Stimulated activated CD8-positive, alpha-beta memory T cell treated with anti-CD3 and anti-CD28 coated beads, Interleukin-15, amount 100 ng/mL, for 48 hours (primary cell): ENCODE data around the gene GOLGA1.

Source experiments
- DNase-seq, 2 donors: peaks; one replicate each; pipeline ENCODE4 v3.0.0-alpha.2; 2020; ENCODE audit warnings: low read depth in 2 of 2

The GOLGA1 gene

DNA sequence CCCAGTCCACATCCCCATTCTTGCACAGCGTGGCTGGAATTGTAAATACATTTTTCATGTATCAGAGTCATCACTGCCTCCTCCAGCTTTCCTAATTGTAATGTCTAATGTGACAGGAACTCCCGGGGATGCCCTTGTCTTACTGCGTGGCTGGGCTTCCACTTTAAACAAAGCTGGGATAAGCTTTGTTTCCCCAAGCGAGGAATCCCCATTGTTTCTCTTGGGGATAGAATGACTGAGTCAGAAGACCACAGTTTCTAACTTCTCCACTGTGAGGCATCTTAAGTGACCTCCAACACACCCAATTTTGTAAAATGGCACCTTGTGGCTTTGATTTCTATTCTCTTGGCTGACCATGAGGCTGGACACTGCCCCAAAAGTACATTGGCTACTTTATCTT lies 56.5 kb downstream of the GOLGA1 start:
- no peak for DNase-seq

- no peak for DNase-seq
Measured at GRCh38 chr9:124882231-124882630, 58.7 kb downstream of the GOLGA1 start.

DNA sequence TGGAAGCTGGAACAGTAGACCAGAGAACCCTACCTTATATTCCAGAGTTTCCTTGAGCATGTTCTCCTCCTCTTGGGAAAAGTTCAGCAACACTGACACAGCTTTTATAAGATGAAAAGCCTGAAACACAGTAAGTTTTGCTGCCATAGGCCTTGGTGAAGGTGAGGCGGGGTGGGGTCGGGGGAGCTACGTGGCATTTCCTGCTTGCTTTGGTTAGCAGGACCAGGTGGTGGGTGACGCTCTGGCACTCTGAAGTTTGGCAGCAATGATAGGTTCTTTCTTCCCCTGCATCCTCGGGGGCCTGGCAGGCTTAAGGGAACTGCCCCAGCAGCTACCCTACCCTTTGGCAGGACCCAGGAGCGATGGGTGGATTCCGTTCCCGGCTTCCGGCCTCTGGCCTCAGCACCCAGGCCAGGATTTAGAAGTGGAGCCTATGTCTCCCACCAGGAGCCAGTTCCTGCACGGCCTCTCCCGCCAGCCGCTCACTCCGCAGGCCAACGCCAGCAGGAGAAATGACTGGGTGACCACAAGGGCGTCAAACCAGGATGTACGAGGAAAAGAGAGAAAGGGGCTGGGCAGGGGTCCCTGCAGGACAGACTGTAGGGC lies 59.6 kb downstream of the GOLGA1 start:
- DNase-seq, result no peak

DNA sequence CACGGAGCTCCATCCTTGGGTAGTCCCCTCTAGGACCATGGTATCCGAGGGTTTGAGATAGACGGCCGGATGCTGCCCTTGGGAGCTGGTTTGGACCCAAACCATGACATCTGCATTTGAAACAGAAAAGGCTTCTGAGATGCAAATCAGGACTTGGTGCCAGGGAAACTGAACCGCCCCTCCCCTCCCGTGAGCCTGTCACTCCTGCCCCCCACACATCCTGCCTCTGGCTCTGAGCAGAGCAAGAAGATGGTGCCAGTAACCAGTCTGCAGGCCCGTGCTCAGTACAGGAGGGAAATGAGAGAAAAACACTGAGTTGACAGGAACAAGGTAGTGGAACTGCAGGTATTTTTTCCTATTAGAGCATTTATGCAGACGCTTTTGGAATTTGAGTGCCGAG lies 60.4 kb downstream of the GOLGA1 start:
- DNase-seq, result no peak

DNA sequence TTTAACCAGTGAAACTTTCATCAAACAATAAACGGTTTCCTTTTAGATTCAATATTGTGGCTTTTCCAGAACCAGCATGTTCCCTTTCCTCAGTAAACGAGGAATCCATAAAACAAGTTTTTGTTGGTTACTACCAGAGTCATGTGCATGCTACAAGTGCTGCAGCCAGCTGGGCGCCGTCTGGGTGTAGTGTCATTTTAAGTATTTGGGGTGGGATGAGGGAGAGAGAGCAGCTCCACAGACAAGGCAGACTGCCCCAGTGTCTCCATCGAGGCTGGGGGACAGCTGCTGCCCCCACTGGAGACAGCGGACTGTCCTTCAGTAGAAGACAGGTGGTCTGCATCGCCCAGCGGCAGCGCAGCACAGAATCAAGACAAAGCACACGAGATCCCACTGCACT lies 61.7 kb downstream of the GOLGA1 start:
- DNase-seq, result no peak

DNA sequence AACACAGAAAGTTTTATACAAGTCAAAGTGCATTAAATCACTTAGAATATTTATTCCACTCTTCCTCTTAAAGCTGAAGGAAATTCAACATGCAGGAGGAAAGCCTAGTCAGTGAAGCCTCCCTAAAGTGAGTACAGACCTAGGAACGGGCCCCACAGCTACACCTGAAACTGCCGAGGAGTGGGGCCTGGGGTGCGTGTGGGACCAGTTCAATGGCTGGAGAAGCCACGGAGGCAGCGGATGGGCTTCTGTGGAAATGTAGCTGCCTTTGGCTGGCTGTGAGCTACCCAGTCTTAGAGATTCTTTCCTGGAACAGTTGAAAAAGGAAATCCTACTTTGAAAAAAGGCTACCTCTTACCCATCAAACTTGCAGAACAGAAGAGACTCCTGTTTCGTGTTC lies 62.4 kb downstream of the GOLGA1 start:
- DNase-seq, result no peak

GRCh38 chr9:124878021-124878420 lies 62.9 kb downstream of the GOLGA1 start:
- DNase-seq, result no peak

DNA sequence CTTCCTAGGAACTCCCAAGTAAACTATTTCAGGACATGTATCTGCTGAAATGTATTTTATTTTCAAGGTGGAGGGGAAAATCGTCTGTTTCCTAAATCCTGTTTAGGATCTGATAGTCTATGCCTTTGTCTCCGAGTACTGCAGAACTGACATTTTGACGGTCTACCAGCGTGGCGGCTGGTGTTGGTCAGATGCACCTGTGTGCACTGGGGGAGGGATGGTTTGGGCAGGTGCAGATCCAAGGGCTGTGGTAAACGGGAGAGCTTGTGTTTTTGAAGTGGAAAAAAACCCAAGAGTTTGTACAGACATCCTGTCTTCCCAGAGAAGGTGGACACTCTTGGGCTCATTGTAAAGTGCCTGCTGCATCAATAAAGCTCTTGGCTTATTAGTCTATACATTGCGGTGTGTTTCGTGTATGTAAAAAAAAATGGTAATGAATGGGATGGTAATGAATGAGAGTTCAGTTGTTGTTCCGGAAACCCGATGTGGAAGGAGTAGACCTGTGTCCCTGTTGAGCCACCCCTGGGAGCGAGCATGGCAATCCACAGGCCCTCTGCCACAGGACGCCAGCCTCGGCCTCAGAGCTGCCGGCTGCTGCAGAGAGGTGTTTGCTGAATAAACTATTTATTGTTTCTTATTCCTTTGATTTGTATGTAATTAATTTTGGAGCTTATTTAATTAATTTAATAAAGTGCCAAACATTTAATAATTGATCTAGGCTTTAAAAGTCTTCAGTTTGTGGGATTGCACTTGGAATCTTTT lies 63.7 kb downstream of the GOLGA1 start:
- DNase-seq, result no peak

- DNase-seq, result no peak
Measured at GRCh38 chr9:124875501-124875900, 65.4 kb downstream of the GOLGA1 start.

DNA sequence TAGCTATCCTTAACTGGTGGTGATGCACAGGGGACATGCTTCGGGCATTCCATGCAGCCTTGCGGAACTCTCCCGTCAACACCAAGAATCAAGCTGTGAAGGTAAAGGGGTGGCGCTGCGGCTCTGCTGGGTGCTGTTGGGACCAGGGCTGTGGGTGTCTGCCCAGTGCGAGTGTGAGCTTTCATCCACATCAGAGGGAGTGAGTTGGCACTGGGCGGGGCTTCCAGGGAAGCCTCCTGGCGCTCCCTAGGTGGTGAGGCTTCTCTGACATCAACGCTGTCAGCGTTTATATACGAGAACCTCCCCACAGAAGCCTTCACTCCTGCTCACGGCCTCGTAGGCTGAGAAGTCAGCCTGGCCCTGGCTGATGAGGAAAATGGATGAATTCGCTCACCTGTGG lies 67.2 kb downstream of the GOLGA1 start:
- DNase-seq, result no peak

- DNase-seq, result no peak
Measured at GRCh38 chr9:124871156-124871561, 69.7 kb downstream of the GOLGA1 start.

DNA sequence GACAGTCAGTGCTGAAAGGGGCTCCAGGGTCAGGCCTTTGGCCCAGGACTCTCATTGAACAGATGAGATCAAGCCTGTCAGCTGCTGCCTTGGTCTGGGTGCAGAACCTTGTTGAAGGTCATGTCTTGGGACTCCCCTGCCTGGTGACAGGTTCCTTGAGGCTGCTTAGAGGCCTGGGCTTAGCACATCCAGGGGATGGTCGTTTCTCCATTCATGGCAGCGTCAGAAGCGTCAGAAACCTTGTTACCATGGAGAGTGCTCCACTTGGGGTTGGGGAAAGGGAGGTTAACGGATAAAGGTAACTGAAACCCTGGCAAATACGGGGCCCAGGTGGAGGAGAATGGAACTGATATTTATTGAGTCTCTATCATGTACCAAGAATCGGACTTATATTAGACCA lies 70.2 kb downstream of the GOLGA1 start:
- DNase-seq, result no peak

GRCh38 chr9:124869986-124870560 lies 70.8 kb downstream of the GOLGA1 start:
- DNase-seq, result peak; percentile 88 to 89

GRCh38 chr9:124869466-124869985 lies 71.4 kb downstream of the GOLGA1 start:
- DNase-seq, result peak in 1 of 2 donors; percentile 32

- peak; percentile 91 to 93 for DNase-seq
Measured at GRCh38 chr9:124868511-124869465, 72.1 kb downstream of the GOLGA1 start.

DNA sequence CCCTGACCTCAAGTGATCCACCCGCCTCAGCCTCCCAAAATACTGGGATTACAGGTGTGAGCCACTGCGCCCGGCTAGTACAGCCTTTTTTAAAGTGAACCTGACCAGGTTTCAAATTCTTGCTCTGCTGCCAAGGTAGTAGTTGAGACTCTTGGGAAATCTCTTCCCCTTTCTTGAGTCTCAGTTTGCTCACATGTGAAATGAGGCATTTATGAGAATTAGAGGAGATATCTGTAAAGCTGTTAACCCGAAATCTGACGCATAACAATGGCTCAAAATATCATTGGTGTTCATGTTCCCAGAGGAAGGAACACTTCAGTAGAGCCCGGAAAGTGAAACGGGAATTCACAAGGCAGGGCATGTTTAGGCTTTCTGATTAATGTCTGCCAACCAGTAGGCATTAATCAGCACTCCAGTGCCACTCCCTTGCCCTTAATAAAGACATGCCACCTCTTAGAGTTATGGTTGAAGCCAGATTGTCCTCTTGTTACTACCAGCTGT lies 77.5 kb downstream of the GOLGA1 start:
- DNase-seq, result no peak

DNA sequence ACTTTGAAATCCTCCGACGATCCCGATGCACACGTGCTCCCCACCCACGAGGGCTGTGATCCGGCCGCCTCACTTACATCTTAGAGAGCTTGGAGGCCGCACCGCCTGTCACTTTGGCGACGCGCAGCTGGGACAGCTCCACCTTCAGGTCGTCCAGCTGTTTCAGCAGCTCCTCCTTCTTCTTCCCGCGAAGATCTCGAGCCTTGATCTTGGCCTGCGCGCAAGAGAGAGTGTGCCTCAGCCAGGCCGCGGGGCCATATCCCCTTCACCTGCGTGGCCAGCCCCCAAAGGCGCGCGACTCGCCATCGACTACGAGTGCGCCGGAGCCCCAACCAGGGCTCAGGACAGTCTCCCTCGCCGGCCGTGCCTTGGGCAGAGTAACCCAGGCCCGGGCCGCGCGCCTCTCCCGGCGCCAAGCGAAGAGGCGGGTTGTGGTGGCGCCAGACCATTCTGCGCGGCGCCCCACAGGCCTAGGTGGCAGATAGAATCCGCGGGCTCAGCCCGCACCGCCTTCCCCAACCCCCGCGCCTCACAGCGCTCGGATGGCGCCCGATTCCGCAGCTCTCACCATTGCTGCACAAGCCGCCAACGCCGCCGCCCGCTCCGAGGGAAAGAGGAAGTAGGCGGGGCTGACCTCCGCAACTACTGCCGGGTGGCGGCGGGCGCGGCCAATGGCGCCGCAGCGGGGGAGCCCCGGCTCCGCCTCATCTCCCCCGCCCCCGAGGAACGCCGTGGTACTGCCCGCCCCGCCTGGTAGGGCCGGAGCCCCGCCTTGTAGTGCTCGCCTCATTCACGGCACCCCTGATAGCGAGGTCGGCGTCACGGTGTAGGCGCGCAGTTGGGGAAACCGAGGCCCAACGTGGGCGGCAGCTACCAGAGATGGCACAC lies 79.3 kb downstream of the GOLGA1 start, which contains the start of the genes ARPC5L and RPL35:
Gene ARPC5L, plus strand, starts transcription at position 789 of the 888 bp plus-strand sequence. CDS start 7,161 bp downstream, outside the sequence.
Gene RPL35, minus strand, starts transcription at position 616 of the 888 bp plus-strand sequence. Its CDS starts 45 bp downstream, at position 571.
- DNase-seq, result peak; percentile 93 to 94

DNA sequence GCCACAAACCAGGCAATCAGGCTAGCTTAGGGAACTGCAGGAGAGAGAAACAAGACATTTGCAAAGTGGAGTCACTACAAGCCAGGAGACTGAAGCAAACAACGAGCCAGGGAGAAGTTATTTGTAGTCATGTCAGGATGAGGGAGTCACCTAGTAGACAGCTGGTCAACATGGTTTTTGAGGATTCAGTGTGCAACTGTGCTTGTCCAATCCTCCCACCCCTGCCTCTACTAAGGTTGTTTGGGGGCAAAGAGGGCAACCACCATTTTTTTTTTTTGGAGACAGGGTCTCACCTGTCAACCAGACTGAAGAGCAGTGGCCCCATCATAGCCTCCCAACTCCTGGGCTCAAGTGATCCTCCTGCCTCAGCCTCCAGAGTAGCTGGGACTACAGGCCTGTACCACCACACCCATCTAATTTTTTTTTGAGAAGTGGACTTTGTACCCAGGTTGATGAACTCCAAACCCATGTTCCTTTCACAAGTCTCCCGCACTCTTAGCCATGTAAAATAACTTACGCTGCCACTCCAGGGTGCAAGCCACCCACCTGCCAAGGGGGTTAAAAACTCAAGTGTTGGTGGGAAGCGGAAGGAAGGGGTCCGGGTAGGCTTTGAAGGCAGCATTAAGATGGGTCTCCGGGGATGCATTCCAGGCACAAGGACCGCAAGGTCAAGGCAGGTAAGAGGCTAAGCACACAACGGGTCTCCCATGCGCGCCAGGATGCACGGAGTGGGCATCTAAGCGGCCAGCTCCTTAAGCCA lies 80.1 kb downstream of the GOLGA1 start:
- no peak for DNase-seq

DNA sequence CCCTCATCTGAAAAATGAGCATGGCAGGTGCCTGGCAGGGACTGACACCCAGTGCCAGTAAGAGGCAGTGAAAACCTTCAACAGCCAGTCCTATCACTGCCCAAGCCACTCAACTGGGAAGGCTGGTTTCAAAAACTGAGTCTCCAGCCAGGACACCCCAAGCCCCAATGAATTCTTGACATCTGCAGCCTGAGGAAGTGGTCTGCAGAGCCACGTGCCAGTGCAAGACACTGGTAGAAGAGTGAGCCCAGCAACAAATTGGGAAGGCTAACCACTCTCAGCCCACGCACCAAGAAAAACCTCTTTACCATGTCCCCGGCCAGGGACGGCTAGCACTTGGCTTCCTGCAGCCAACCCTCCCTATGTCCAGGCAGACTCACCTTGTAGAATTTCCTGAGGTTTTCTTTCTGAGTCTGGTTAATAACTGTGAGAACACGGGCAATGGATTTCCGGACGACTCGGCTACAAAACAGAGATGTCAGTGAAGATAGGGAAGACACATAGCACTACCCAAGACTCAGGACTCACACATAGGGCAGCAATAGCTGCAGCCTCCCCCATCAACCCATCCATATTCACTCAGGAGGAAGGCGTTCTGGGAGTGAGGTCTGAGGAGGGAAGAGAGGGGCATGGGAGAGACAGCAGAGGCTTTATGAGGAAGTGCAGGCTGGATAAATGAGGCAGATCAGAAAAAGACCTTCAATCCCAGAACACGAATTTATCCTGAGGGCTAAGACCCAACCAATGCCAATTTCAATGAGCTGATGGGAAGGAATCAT lies 80.9 kb downstream of the GOLGA1 start:
- DNase-seq, result no peak
